GM21423 (cell line): Measurements from ENCODE around the gene PIGR.

Experiments
- ATAC-seq: cut with Tn5 transposase; IDR thresholded peaks from one replicate; pipeline ENCODE4 v1.9.1; 2021; ENCODE audit warnings: mild to moderate bottlenecking, moderate library complexity; ENCODE audit not compliant: unreplicated experiment

The PIGR gene

GRCh38 chr1:206893380-206893779 lies 52.9 kb downstream of the PIGR start:
- no peak for ATAC-seq

- ATAC-seq: no peak
Observed at GRCh38 chr1:206892351-206892984, 53.8 kb downstream of the PIGR start.

GRCh38 chr1:206891412-206891811 lies 54.9 kb downstream of the PIGR start:
- no peak for ATAC-seq

- no peak for ATAC-seq
Observed at GRCh38 chr1:206890125-206891060, 55.9 kb downstream of the PIGR start.

GRCh38 chr1:206887701-206888100 lies 58.6 kb downstream of the PIGR start:
- no peak for ATAC-seq

GRCh38 chr1:206886831-206887230 lies 59.4 kb downstream of the PIGR start:
- ATAC-seq: no peak

GRCh38 chr1:206885341-206886060 lies 60.8 kb downstream of the PIGR start:
- no peak for ATAC-seq

- no peak for ATAC-seq
Observed at GRCh38 chr1:206883876-206884275, 62.4 kb downstream of the PIGR start.

GRCh38 chr1:206883160-206883559 lies 63.1 kb downstream of the PIGR start:
- ATAC-seq: no peak

- ATAC-seq: no peak
Observed at GRCh38 chr1:206882555-206882954, 63.7 kb downstream of the PIGR start.

- ATAC-seq: no peak
Observed at GRCh38 chr1:206880314-206880713, 66.0 kb downstream of the PIGR start.
